ENCODE results near the gene FAM20C. TPM values are rescaled to one million over a fixed set of nuclear protein-coding genes. Genes with fewer than 3 reads are reported as not detected.

Gene FAM20C
- total and polyA plus RNA-seq, 10 of the 15 experiments (the other 5 are each of a cell fraction or from before 2014, with no cell fraction given): 0.44 TPM; not detected in 9

- TF ChIP-seq IRF5 (IDR thresholded peaks at IDR 0.05; ENCODE audit: borderline replicate concordance) (no peak), ASH2L (IDR thresholded peaks at IDR 0.05; ENCODE audit: borderline replicate concordance, low read depth) (no peak), ZNF622 (IDR thresholded peaks at IDR 0.05) (no peak), ZNF207 (IDR thresholded peaks at IDR 0.05; ENCODE audit: borderline replicate concordance) (no peak)
- TF ChIP-seq, protein P1, sequence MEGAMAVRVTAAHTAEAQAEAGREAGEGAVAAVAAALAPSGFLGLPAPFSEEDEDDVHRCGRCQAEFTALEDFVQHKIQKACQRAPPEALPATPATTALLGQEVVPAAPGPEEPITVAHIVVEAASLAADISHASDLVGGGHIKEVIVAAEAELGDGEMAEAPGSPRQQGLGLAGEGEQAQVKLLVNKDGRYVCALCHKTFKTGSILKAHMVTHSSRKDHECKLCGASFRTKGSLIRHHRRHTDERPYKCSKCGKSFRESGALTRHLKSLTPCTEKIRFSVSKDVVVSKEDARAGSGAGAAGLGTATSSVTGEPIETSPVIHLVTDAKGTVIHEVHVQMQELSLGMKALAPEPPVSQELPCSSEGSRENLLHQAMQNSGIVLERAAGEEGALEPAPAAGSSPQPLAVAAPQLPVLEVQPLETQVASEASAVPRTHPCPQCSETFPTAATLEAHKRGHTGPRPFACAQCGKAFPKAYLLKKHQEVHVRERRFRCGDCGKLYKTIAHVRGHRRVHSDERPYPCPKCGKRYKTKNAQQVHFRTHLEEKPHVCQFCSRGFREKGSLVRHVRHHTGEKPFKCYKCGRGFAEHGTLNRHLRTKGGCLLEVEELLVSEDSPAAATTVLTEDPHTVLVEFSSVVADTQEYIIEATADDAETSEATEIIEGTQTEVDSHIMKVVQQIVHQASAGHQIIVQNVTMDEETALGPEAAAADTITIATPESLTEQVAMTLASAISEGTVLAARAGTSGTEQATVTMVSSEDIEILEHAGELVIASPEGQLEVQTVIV (IDR thresholded peaks at IDR 0.05; ENCODE audit: borderline replicate concordance, partially characterized antibody): no peak
These were observed 34.4 kb upstream of the FAM20C start (continued) for GRCh38 chr7:157771-158625.

GRCh38 chr7:158771-159170, 33.6 kb upstream of the FAM20C start:
- no peak overlapping the region for H3K9ac ChIP-seq (ENCODE audit: control insufficient read depth, insufficient read depth, low read length)
- no peaks in the 10 kb centered on the region for H3K36me3 ChIP-seq (ENCODE audit: control insufficient read depth in 2 of 2, insufficient read depth in 2 of 2, low read length in 1 of 2)
- ChIA-PET SMC1A (ENCODE audit: uncharacterized antibody, unreplicated experiment) (no interaction called here), RAD21 (ENCODE audit: unreplicated experiment) (no interaction called here), CTCF (no interaction called here), POLR2A (no interaction called here)
- DNase-seq (ENCODE audit: low read depth, low spot score) (no peak), ATAC-seq (no peak), FAIRE-seq (no peak)
- H3K79me2 ChIP-seq (ENCODE audit: control insufficient read depth, insufficient read depth, low read length): no peaks in the 10 kb centered on the region
- no peaks in the 10 kb centered on the region for H3K4me1 ChIP-seq (ENCODE audit: control insufficient read depth, insufficient read depth, low read length)
- H3K4me2 ChIP-seq (ENCODE audit: control insufficient read depth, insufficient read depth): no peak overlapping the region
- intact Hi-C loops (cut with micrococcal nuclease; ENCODE audit: unreplicated experiment) (no loop called here), in situ Hi-C loops (cut with MboI) (no loop called here)
- WGBS (ENCODE audit: insufficient coverage, insufficient replicate concordance, low lambda C conversion rate, missing lambda C conversion rate): 65% methylated on average over 13 of the region's 13 CpGs
- no TSS peak for BruUV-seq (replicated peaks)
- no peak overlapping the region for H3K27ac ChIP-seq (ENCODE audit: control insufficient read depth, insufficient read depth)
- H3K27me3 ChIP-seq (replicated peaks in 1 of 2; ENCODE audit: control insufficient read depth in 2 of 2, insufficient read depth in 2 of 2, low read length in 1 of 2): no peaks in the 10 kb centered on the region
- TF ChIP-seq EP300 (IDR thresholded peaks at IDR 0.05; ENCODE audit: borderline replicate concordance in 1 of 2, control insufficient read depth in 1 of 2, low read depth in 2 of 2, low read length in 2 of 2) (no peak), ZNF384 (IDR thresholded peaks at IDR 0.05; ENCODE audit: borderline replicate concordance, low read depth, low read length) (no peak), STAT3 (IDR thresholded peaks at IDR 0.05; ENCODE audit: low read depth, low read length) (no peak), LARP7 (IDR thresholded peaks at IDR 0.05) (no peak), YY1 (IDR thresholded peaks at IDR 0.05; ENCODE audit: low read depth, low read length) (no peak), PAX5 (IDR thresholded peaks at IDR 0.05; ENCODE audit: borderline replicate concordance, low read depth, low read length) (no peak), HDAC6 (IDR thresholded peaks at IDR 0.05; ENCODE audit: unreplicated experiment) (no peak)
- H3K9me3 ChIP-seq (replicated peaks; ENCODE audit: control insufficient read depth, insufficient read depth, low read length): no peaks in the 10 kb centered on the region
- H2AFZ ChIP-seq (ENCODE audit: control insufficient read depth, low read depth, low read length): no peak overlapping the region
- no peak overlapping the region for H3K4me3 ChIP-seq
- H4K20me1 ChIP-seq (ENCODE audit: control insufficient read depth, insufficient read depth): no peaks in the 10 kb centered on the region
